IPS-15b (cell line): ENCODE data around the gene B4GALT2.

Experiments used
- H3K27me3 ChIP-seq: one replicate; pipeline ENCODE4 v1.6.1; 2013; ENCODE audit warnings: low read length; ENCODE audit not compliant: control insufficient read depth, insufficient read depth
- H3K36me3 ChIP-seq: one replicate; pipeline ENCODE4 v1.6.1; 2013; ENCODE audit warnings: low read length; ENCODE audit not compliant: control insufficient read depth, insufficient read depth
- H3K4me1 ChIP-seq: one replicate; pipeline ENCODE4 v1.6.1; 2013; ENCODE audit warnings: mild to moderate bottlenecking, low read length; ENCODE audit not compliant: control insufficient read depth, insufficient read depth
- H3K4me3 ChIP-seq: one replicate; pipeline ENCODE4 v1.5.1; 2013; ENCODE audit warnings: low read depth, low read length
- H3K9ac ChIP-seq: one replicate; pipeline ENCODE4 v1.6.1; 2013; ENCODE audit warnings: low read depth, mild to moderate bottlenecking, low read length
- H3K9me3 ChIP-seq: one replicate; pipeline ENCODE4 v1.6.1; 2013; ENCODE audit warnings: mild to moderate bottlenecking, low read length; ENCODE audit not compliant: control insufficient read depth, insufficient read depth

The B4GALT2 gene

DNA sequence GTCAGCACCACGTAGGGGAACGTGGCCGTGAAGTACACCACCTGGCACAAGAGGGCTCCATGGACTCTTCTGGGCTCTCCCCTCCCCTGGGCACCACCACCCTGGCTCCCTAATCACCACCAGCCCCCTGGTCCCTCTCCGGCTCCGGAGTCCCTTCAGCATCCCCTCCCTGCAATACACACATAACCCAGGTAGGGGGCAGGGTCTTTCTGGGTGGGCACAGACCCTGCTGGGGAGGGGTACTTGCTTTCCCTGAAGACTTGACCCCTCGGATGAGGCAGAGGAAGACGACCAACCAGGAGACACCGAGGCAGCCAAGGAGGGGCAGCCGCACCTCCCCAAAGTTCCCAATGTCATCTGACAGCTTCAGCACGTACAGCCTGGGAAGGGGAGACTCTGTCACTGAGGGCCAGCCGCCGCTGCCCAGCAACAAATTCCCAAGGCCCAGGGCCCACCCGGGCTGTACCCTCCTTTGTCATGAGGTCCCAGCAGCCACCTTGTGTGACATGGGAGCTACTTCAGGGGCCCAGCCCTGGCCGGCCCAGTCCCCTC is 23.7 kb downstream of the B4GALT2 start:
- Histone ChIP-seq H3K9ac (no peak overlapping the region), H3K4me3 (no peak overlapping the region), H3K27me3 (no peaks in the 10 kb centered on the region), H3K36me3 (peaks cover 13% of the 10 kb centered on the region), H3K4me1 (no peaks in the 10 kb centered on the region), H3K9me3 (no peaks in the 10 kb centered on the region)

DNA sequence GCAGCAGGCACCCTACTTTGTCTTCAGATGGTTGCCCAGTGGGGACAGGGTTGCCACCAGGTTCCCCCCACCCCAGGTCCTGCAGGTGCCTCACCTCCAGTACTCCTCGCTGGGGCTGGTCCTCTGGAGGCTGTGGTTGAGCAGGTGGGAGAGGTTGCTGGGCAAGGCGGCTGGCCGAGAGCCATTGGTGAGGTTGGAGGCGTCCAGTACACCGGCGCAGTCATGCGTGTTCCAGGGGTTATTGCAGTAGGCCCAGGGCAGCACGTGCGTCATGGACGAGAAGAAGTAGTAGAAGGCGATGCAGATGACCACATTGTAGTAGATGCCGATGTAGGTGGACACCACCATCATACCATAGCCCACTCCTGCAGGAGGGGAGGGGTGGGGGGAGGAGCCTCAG is 29.2 kb downstream of the B4GALT2 start:
- Histone ChIP-seq H3K27me3 (no peaks in the 10 kb centered on the region), H3K36me3 (peaks cover 6% of the 10 kb centered on the region), H3K9ac (no peak overlapping the region), H3K4me1 (peaks cover 2% of the 10 kb centered on the region), H3K9me3 (no peaks in the 10 kb centered on the region), H3K4me3 (no peak overlapping the region)

DNA sequence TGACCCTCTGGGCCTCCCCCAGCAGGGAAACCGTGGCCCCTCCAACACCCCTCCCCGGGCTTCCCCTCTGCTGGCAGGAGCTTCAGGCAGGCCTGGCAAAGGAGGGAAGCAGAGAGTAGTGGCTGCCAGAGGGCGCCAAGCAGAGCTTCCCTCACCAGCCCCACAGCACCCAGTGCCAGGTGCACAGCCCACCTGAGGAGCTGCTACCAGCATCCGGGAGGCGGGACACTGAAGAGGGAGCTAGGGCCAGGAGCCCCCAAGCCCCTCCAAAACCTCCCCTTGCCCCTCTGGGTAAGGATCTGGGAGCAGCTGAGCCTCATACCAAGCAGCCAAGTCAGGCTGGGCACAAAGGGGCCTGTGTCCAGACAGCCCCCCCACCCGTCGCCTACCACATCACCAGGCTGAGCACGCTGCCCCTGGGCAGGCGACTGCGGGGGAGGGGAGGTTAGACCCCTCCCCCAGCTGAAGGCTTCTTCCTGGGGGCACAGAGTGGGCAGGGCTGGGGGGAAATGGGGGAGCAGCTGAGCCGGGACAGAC is 32.0 kb downstream of the B4GALT2 start:
- H3K9ac ChIP-seq, result no peak overlapping the region
- peaks cover 6% of the 10 kb centered on the region for H3K36me3 ChIP-seq
- no peaks in the 10 kb centered on the region for H3K9me3 ChIP-seq
- no peak overlapping the region for H3K4me3 ChIP-seq
- H3K27me3 ChIP-seq, result no peaks in the 10 kb centered on the region
- peaks cover 2% of the 10 kb centered on the region for H3K4me1 ChIP-seq

DNA sequence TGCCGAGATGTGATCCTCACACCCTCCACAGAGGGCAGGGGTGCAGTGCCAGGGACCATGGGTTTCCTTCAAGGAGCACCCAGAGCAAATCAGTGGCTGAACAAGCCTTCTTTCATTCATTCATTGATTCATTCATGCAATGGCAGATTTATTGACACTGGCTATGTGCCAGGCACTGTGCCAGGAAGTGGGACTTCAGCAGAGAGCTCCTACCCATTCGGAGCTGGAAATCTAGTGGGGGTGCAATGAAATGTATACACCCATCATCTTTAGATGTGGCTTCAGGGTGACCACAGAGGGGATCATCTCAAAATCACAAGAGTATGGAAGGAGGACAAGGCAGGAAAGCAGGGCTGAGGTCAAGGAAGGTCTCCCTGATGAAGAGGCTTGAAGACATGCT is 33.4 kb downstream of the B4GALT2 start:
- no peaks in the 10 kb centered on the region for H3K27me3 ChIP-seq
- no peak overlapping the region for H3K9ac ChIP-seq
- H3K36me3 ChIP-seq, result no peaks in the 10 kb centered on the region
- no peak overlapping the region for H3K4me3 ChIP-seq
- no peaks in the 10 kb centered on the region for H3K9me3 ChIP-seq
- H3K4me1 ChIP-seq, result peaks cover 2% of the 10 kb centered on the region

DNA sequence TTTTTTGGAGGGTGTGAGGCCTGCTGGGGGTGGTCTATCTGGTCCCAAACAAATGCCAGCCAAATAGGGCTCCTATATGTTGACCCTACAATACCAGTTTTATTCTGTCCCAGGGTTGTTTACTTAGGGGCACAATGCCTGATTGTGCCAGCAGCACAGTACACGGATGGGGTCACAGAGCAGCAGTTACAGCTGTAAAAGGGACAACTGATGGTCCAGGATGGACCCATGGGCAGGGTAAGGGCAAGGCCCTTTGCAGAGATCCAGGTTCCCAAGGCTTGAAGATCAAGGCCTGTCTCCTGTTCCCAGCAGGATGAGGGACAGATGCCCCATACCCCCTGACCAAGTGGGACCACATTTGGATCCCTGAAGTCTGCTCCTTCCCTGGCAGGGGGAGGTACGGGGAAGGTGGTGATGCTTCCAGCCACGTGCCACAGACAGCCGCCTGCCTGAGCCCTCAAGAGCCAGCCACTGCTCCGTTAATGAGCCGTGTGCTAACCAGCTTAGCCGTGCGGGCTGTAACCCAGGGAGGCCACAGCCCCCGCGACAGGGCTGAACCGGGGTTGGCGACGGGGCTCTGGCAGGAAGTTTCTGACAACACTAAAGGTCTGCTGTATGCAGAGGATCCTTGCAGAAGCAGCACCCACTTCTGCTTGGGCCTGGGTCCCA is 34.1 kb downstream of the B4GALT2 start:
- no peaks in the 10 kb centered on the region for H3K27me3 ChIP-seq
- H3K9ac ChIP-seq, result no peak overlapping the region
- no peaks in the 10 kb centered on the region for H3K36me3 ChIP-seq
- H3K4me3 ChIP-seq, result no peak overlapping the region
- H3K9me3 ChIP-seq, result no peaks in the 10 kb centered on the region
- H3K4me1 ChIP-seq, result peaks cover 2% of the 10 kb centered on the region

DNA sequence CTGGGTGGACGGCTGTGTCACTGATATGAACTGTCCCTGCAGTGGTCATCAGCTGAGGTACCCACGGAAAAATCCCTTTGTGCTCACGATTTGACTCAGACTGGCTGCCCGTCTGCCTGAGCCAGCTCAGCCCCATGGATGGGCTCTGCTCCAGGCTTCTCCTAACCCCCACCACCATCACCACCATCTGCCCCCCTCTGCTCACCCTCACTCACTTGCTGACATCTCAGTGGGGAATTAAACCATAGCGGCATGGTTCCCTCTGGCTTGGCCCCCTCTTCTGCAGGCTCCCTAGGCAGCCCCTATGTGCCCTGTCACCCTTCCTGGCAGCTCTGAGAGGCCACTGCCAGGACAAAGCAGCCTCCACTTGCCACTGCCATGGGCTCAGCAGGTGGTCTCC is 34.9 kb downstream of the B4GALT2 start:
- no peaks in the 10 kb centered on the region for H3K9me3 ChIP-seq
- H3K4me3 ChIP-seq, result no peak overlapping the region
- H3K27me3 ChIP-seq, result no peaks in the 10 kb centered on the region
- H3K9ac ChIP-seq, result no peak overlapping the region
- peaks cover 2% of the 10 kb centered on the region for H3K4me1 ChIP-seq
- no peaks in the 10 kb centered on the region for H3K36me3 ChIP-seq

DNA sequence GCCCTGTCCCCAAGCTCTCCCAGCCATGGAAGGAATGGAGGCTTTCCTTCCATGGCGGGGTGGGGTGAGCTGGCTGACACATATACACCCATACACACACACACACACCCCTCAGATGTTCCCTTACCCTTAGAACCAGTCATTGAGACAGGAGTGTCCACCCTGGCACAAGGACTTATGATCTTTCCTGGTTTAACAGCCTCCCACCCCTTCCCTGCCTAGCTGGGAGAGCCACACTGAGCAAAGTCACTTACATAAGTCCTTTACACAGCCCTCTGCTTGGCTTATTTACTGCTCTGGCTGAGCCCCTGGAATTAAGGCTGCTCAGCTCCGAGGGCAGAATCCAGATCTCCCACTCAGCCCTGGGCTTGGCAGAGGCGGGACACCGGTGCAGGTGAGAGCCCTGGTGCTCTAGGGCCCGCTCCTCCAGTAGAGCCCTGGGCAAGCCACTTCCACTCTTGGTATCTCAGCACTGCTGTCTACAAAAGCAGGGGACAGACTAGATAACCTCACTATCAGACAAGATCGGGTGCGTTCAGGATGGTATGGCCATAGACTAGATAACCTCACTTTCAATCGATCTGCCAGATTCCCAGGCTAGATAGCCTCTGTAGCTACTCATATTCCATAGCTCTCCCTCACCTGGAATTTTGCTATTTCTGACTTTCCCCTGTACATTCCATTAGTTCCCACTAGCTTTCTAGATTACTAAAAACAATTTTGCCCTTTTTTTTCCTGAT is 35.5 kb downstream of the B4GALT2 start:
- no peak overlapping the region for H3K4me3 ChIP-seq
- H3K4me1 ChIP-seq, result peaks cover 2% of the 10 kb centered on the region
- H3K36me3 ChIP-seq, result no peaks in the 10 kb centered on the region

DNA sequence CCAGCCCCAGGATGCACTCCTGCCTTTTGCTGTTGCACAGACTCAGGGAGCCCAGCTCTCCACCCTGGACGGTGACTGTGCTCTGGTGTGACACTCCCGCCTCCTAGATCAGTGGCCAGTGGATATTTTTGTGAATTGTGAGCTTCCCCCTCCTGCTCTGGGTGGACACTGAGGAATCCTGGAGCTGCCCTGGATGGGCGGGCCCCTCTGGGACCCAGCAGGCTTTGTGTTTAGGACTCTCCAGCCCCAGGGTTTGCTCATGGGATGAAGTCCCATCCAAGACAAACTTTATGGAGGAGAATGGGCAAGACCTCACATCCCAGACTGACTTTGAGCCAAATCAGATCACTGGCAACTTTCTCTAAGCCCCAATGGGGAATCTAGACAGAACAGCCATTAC is 36.2 kb downstream of the B4GALT2 start:
- Histone ChIP-seq H3K9ac (no peak overlapping the region), H3K4me1 (peaks cover 2% of the 10 kb centered on the region), H3K36me3 (no peaks in the 10 kb centered on the region), H3K27me3 (no peaks in the 10 kb centered on the region), H3K9me3 (no peaks in the 10 kb centered on the region), H3K4me3 (no peak overlapping the region)

More for the DNA sequence above, 35.5 kb downstream of the B4GALT2 start:
- Histone ChIP-seq H3K9me3 (no peaks in the 10 kb centered on the region), H3K9ac (no peak overlapping the region), H3K27me3 (no peaks in the 10 kb centered on the region)

DNA sequence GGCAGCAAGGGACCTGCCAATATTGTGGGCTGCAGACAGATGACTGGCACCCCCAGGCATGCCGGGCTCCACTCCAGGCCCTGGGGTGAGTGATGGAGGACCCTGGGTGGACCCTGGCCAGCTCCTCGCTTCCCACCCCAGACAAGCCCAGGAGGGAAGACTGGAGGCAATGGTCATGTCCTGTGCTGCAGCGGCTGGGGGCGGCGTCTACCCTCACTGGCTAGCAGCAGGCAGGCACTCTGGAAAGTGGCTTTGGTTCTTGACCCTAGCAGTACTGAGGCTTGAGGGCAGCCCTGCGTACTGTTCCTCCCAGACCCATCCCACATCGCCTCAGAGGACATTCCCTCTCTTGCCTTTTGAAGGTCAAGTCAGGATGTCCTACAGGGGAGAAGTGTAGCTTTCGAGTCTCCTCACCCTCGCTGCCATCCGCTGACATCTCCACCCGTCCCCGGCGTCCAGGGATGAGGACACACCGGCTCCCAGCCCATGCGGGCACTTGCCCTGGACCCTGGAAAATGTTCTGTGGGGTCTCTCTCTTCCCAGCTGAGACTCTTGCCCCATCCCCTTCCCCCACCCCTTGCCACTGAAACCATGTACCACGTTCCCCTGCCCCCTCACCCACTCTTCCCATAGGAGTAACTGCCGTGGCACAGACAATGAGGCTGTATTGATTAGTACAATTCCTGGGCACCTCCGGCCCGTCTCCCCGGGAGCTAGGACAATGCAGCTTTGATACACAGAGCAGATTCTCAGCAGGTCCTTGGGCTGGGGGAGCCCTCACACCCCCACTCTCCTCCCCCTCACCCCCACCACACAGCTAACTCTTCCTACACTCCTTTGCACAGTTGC is 37.3 kb downstream of the B4GALT2 start:
- Histone ChIP-seq H3K9me3 (no peaks in the 10 kb centered on the region), H3K4me1 (peaks cover 2% of the 10 kb centered on the region), H3K36me3 (no peaks in the 10 kb centered on the region), H3K9ac (no peak overlapping the region), H3K27me3 (no peaks in the 10 kb centered on the region), H3K4me3 (no peak overlapping the region)

DNA sequence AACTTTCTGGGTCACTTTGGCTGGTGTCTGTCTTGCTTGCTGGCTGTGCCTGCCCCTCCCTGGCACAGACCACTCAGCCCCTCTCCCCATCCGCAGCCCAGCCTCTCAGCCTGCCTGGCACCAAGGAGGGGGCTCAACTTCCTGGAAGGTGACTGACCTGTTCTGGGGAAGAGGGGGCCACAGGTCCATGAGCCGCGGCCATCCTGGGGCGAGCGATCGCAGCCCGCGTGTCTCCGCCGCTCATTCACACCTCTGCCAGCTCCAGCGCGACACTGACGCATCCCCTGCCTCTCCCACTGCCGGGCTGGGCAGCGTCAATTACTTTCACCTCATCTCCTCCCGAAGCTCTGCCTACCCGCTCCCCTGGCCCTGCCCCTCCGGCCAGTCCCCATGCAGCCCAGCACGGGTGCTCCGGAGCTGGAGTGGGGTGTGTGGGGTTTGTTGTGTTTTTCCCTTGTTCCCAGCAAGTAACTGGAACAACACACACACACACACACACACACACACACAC is 37.9 kb downstream of the B4GALT2 start:
- peaks cover 6% of the 10 kb centered on the region for H3K36me3 ChIP-seq
- H3K4me3 ChIP-seq, result no peak overlapping the region
- no peaks in the 10 kb centered on the region for H3K27me3 ChIP-seq
- no peaks in the 10 kb centered on the region for H3K4me1 ChIP-seq
- H3K9ac ChIP-seq, result no peak overlapping the region
- no peaks in the 10 kb centered on the region for H3K9me3 ChIP-seq

DNA sequence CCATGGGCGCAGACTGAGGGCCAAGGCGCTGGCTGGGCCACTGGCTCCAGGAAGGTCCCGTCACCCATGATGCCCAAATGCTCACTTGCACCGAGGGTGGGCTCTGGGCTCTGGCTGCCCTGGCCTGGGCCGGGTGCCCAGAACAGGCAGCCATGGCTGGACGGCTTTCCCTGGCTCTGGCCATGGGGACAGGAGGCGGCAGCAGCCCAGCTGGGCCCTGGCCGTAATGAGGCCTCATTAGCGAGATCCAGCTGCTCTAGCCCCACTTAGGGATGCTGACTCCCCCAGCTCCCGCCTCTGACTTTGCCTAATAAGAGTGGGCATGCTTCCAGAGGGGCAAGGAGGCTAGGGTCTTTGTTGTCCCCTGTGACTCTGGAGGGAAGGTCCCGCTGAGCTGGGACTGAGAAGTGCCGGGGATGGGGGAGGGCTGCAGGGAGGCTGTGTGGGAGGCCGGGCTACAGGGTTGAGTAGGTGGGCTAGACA is 40.5 kb downstream of the B4GALT2 start:
- no peak overlapping the region for H3K9ac ChIP-seq
- no peaks in the 10 kb centered on the region for H3K9me3 ChIP-seq
- peaks cover 6% of the 10 kb centered on the region for H3K36me3 ChIP-seq
- H3K4me3 ChIP-seq, result no peak overlapping the region
- no peaks in the 10 kb centered on the region for H3K4me1 ChIP-seq
- H3K27me3 ChIP-seq, result no peaks in the 10 kb centered on the region
